ENCODE results near the gene ACD.
A peak's percentile ranks its signal among the peaks of the same experiment; 100 is the strongest.
"Not testable (repeated sequence)": the region's sequence is repeated elsewhere in the genome, so short reads cannot be mapped to it uniquely, and the experiment has no call there.

Gene ACD

GRCh38 chr16:67659675-67660563, at the start of gene ACD:
ACD (minus strand) TSS chr16:67660260; CDS start chr16:67660220, 40 bp downstream.
- ATAC-seq (ENCODE audit: low read depth) (peak; percentile 61), DNase-seq (ENCODE audit: low spot score in 2 of 2) (peak; percentile 94)
- no peaks in the 10 kb centered on the region for H3K9me3 Mint-ChIP-seq
- peak within 1 kb of the TSS; percentile 94 for H3K4me3 Mint-ChIP-seq
- H3K36me3 Mint-ChIP-seq = peaks cover 11% of the 10 kb centered on the region
- H3K4me1 Mint-ChIP-seq = peaks cover 25% of the 10 kb centered on the region
- H3K27me3 Mint-ChIP-seq = no peaks in the 10 kb centered on the region
- peak within 1 kb of the TSS; percentile 94 for H3K27ac Mint-ChIP-seq

GRCh38 chr16:67709050-67709449, 49.0 kb upstream of the ACD start:
- ATAC-seq (ENCODE audit: low read depth) = no peak
- Mint-ChIP-seq H3K4me1 (peaks cover 10% of the 10 kb centered on the region), H3K27ac (no peak overlapping the region), H3K36me3 (peaks cover 11% of the 10 kb centered on the region), H3K27me3 (no peaks in the 10 kb centered on the region), H3K9me3 (no peaks in the 10 kb centered on the region), H3K4me3 (no peak overlapping the region)
- no peak for DNase-seq (ENCODE audit: low spot score in 2 of 2)

GRCh38 chr16:67708368-67708771, 48.3 kb upstream of the ACD start:
- Mint-ChIP-seq H3K36me3 (peaks cover 13% of the 10 kb centered on the region), H3K4me1 (peaks cover 15% of the 10 kb centered on the region), H3K4me3 (no peak overlapping the region), H3K27ac (no peak overlapping the region), H3K9me3 (no peaks in the 10 kb centered on the region), H3K27me3 (no peaks in the 10 kb centered on the region)
- ATAC-seq (ENCODE audit: low read depth) (no peak), DNase-seq (ENCODE audit: low spot score in 2 of 2) (no peak)

- no peak overlapping the region for H3K4me3 Mint-ChIP-seq
- DNase-seq (ENCODE audit: low spot score in 2 of 2) = no peak
- H3K27ac Mint-ChIP-seq = no peak overlapping the region
- no peak for ATAC-seq (ENCODE audit: low read depth)
- H3K9me3 Mint-ChIP-seq = no peaks in the 10 kb centered on the region
- peaks cover 15% of the 10 kb centered on the region for H3K4me1 Mint-ChIP-seq
- peaks cover 13% of the 10 kb centered on the region for H3K36me3 Mint-ChIP-seq
- no peaks in the 10 kb centered on the region for H3K27me3 Mint-ChIP-seq
These were observed 47.7 kb upstream of the ACD start for GRCh38 chr16:67707790-67708189.

GRCh38 chr16:67707210-67707609, 47.1 kb upstream of the ACD start:
- H3K4me3 Mint-ChIP-seq = no peak overlapping the region
- peaks cover 15% of the 10 kb centered on the region for H3K4me1 Mint-ChIP-seq
- no peaks in the 10 kb centered on the region for H3K27me3 Mint-ChIP-seq
- H3K9me3 Mint-ChIP-seq = no peaks in the 10 kb centered on the region
- no peak for DNase-seq (ENCODE audit: low spot score in 2 of 2)
- no peak for ATAC-seq (ENCODE audit: low read depth)
- H3K27ac Mint-ChIP-seq = no peak overlapping the region
- peaks cover 13% of the 10 kb centered on the region for H3K36me3 Mint-ChIP-seq

GRCh38 chr16:67704110-67704509, 44.0 kb upstream of the ACD start:
- DNase-seq (ENCODE audit: low spot score in 2 of 2) (no peak), ATAC-seq (ENCODE audit: low read depth) (no peak)
- Mint-ChIP-seq H3K4me1 (peaks cover 9% of the 10 kb centered on the region), H3K27me3 (no peaks in the 10 kb centered on the region), H3K9me3 (no peaks in the 10 kb centered on the region), H3K27ac (no peak overlapping the region), H3K4me3 (no peak overlapping the region), H3K36me3 (peaks cover 6% of the 10 kb centered on the region)

GRCh38 chr16:67703626-67704025, 43.6 kb upstream of the ACD start:
- DNase-seq (ENCODE audit: low spot score in 2 of 2) = no peak
- Mint-ChIP-seq H3K4me1 (peaks cover 9% of the 10 kb centered on the region), H3K27me3 (no peaks in the 10 kb centered on the region)

GRCh38 chr16:67702130-67702529, 42.1 kb upstream of the ACD start:
- DNase-seq (ENCODE audit: low spot score in 2 of 2) (no peak), ATAC-seq (ENCODE audit: low read depth) (no peak)
- Mint-ChIP-seq H3K4me1 (peaks cover 11% of the 10 kb centered on the region), H3K36me3 (peaks cover 11% of the 10 kb centered on the region), H3K4me3 (no peak overlapping the region), H3K27ac (no peak overlapping the region), H3K27me3 (no peaks in the 10 kb centered on the region), H3K9me3 (no peaks in the 10 kb centered on the region)

More at GRCh38 chr16:67703626-67704025, 43.6 kb upstream of the ACD start:
- Mint-ChIP-seq H3K27ac (no peak overlapping the region), H3K4me3 (no peak overlapping the region), H3K36me3 (peaks cover 7% of the 10 kb centered on the region), H3K9me3 (no peaks in the 10 kb centered on the region)
- ATAC-seq (ENCODE audit: low read depth) = no peak

GRCh38 chr16:67701420-67701819, 41.4 kb upstream of the ACD start:
- no peaks in the 10 kb centered on the region for H3K27me3 Mint-ChIP-seq
- peaks cover 13% of the 10 kb centered on the region for H3K4me1 Mint-ChIP-seq
- DNase-seq (ENCODE audit: low spot score in 2 of 2) = no peak
- peak overlapping the region; percentile 5 for H3K27ac Mint-ChIP-seq
- H3K4me3 Mint-ChIP-seq = no peak overlapping the region
- peaks cover 10% of the 10 kb centered on the region for H3K36me3 Mint-ChIP-seq
- H3K9me3 Mint-ChIP-seq = no peaks in the 10 kb centered on the region
- no peak for ATAC-seq (ENCODE audit: low read depth)

- no peaks in the 10 kb centered on the region for H3K27me3 Mint-ChIP-seq
- ATAC-seq (ENCODE audit: low read depth) = no peak
- H3K36me3 Mint-ChIP-seq = peaks cover 7% of the 10 kb centered on the region
These were observed 39.2 kb upstream of the ACD start for GRCh38 chr16:67699265-67699664.

GRCh38 chr16:67697422-67698185, 37.5 kb upstream of the ACD start:
- Mint-ChIP-seq H3K27ac (peak overlapping the region; percentile 78), H3K9me3 (no peaks in the 10 kb centered on the region), H3K4me1 (peaks cover 8% of the 10 kb centered on the region), H3K36me3 (peaks cover 5% of the 10 kb centered on the region), H3K4me3 (no peak overlapping the region), H3K27me3 (no peaks in the 10 kb centered on the region)
- ATAC-seq (ENCODE audit: low read depth) (no peak), DNase-seq (ENCODE audit: low spot score in 2 of 2) (no peak)

More at GRCh38 chr16:67699265-67699664, 39.2 kb upstream of the ACD start:
- DNase-seq (ENCODE audit: low spot score in 2 of 2) = no peak
- Mint-ChIP-seq H3K9me3 (no peaks in the 10 kb centered on the region), H3K27ac (no peak overlapping the region), H3K4me1 (peaks cover 11% of the 10 kb centered on the region), H3K4me3 (no peak overlapping the region)

GRCh38 chr16:67694611-67695010, 34.6 kb upstream of the ACD start:
- Mint-ChIP-seq H3K27ac (peak overlapping the region; percentile 45), H3K4me1 (peaks cover 13% of the 10 kb centered on the region), H3K36me3 (peaks cover 7% of the 10 kb centered on the region), H3K27me3 (no peaks in the 10 kb centered on the region), H3K9me3 (no peaks in the 10 kb centered on the region), H3K4me3 (no peak overlapping the region)
- ATAC-seq (ENCODE audit: low read depth) (no peak), DNase-seq (ENCODE audit: low spot score in 2 of 2) (no peak)

GRCh38 chr16:67693517-67694285, 33.6 kb upstream of the ACD start:
- H3K9me3 Mint-ChIP-seq; H3K4me3 Mint-ChIP-seq; H3K27me3 Mint-ChIP-seq; ATAC-seq (ENCODE audit: low read depth); H3K36me3 Mint-ChIP-seq; H3K27ac Mint-ChIP-seq; DNase-seq (ENCODE audit: low spot score in 2 of 2): not testable (repeated sequence)
- H3K4me1 Mint-ChIP-seq = peaks cover 13% of the 10 kb centered on the region
